GM21723 (cell line): ENCODE measurements around the gene NLGN4X.

ENCODE experiments used
- ATAC-seq: cut with Tn5 transposase; IDR thresholded peaks from one replicate; pipeline ENCODE4 v1.9.1; 2021; ENCODE audit warnings: mild to moderate bottlenecking, moderate library complexity; ENCODE audit not compliant: unreplicated experiment

NLGN4X gene

GRCh38 chrX:6228720-6229119, at the start of gene NLGN4X:
NLGN4X (minus strand) TSS chrX:6228867; CDS start chrX:6151466, 77,401 bp downstream.
- ATAC-seq = no peak

- no peak for ATAC-seq
These were observed 37.4 kb upstream of the NLGN4X start for GRCh38 chrX:6266041-6266440.

GRCh38 chrX:6262959-6263358, 34.3 kb upstream of the NLGN4X start:
- no peak for ATAC-seq

- ATAC-seq = no peak
These were observed 28.4 kb upstream of the NLGN4X start for GRCh38 chrX:6257025-6257424.

GRCh38 chrX:6244666-6245065, 16.0 kb upstream of the NLGN4X start:
- ATAC-seq = no peak

GRCh38 chrX:6238576-6238975, 9.9 kb upstream of the NLGN4X start:
- no peak for ATAC-seq

- ATAC-seq = no peak
These were observed 732 bp downstream of the NLGN4X start for GRCh38 chrX:6227935-6228334.

- no peak for ATAC-seq
These were observed 1.2 kb downstream of the NLGN4X start for GRCh38 chrX:6227453-6227835.

GRCh38 chrX:6226596-6227452, 1.8 kb downstream of the NLGN4X start:
- ATAC-seq = no peak

- ATAC-seq = no peak
These were observed 2.6 kb downstream of the NLGN4X start for GRCh38 chrX:6225911-6226595.

- ATAC-seq = no peak
These were observed 3.3 kb downstream of the NLGN4X start for GRCh38 chrX:6225288-6225910.

- ATAC-seq = no peak
These were observed 5.2 kb downstream of the NLGN4X start for GRCh38 chrX:6223516-6223915.

- ATAC-seq = no peak
These were observed 18.4 kb downstream of the NLGN4X start for GRCh38 chrX:6210230-6210629.

GRCh38 chrX:6203462-6204215, 25.0 kb downstream of the NLGN4X start:
- ATAC-seq = no peak

GRCh38 chrX:6199486-6199885, 29.2 kb downstream of the NLGN4X start:
- ATAC-seq = no peak

- no peak for ATAC-seq
These were observed 41.4 kb downstream of the NLGN4X start for GRCh38 chrX:6187256-6187655.

GRCh38 chrX:6184900-6185515, 43.7 kb downstream of the NLGN4X start:
- peak; percentile 83 for ATAC-seq

- no peak for ATAC-seq
These were observed 52.8 kb downstream of the NLGN4X start for GRCh38 chrX:6175914-6176313.

- ATAC-seq = no peak
These were observed 58.2 kb downstream of the NLGN4X start for GRCh38 chrX:6170424-6170823.

GRCh38 chrX:6169407-6169806, 59.3 kb downstream of the NLGN4X start:
- no peak for ATAC-seq

GRCh38 chrX:6163721-6164120, 64.9 kb downstream of the NLGN4X start:
- ATAC-seq = no peak
